WI38 (cell line): ENCODE results near the gene ZNF837.

Source experiments
- H3K4me3 ChIP-seq: 2 replicates; pipeline ENCODE4 v1.5.1; 2011; ENCODE audit warnings: low read depth, mild to moderate bottlenecking, control low read depth, low read length
- TF ChIP-seq, protein P1 (sequence below): IDR thresholded peaks from 2 replicates; pipeline ENCODE4 v1.5.1; 2012; ENCODE audit warnings: low read depth, mild to moderate bottlenecking, control low read depth, low read length

The ZNF837 gene

GRCh38 chr19:58350871-58351557 lies 29.8 kb downstream of the ZNF837 start:
- no peak overlapping the region for H3K4me3 ChIP-seq
- TF ChIP-seq, protein P1, sequence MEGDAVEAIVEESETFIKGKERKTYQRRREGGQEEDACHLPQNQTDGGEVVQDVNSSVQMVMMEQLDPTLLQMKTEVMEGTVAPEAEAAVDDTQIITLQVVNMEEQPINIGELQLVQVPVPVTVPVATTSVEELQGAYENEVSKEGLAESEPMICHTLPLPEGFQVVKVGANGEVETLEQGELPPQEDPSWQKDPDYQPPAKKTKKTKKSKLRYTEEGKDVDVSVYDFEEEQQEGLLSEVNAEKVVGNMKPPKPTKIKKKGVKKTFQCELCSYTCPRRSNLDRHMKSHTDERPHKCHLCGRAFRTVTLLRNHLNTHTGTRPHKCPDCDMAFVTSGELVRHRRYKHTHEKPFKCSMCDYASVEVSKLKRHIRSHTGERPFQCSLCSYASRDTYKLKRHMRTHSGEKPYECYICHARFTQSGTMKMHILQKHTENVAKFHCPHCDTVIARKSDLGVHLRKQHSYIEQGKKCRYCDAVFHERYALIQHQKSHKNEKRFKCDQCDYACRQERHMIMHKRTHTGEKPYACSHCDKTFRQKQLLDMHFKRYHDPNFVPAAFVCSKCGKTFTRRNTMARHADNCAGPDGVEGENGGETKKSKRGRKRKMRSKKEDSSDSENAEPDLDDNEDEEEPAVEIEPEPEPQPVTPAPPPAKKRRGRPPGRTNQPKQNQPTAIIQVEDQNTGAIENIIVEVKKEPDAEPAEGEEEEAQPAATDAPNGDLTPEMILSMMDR: no peak

DNA sequence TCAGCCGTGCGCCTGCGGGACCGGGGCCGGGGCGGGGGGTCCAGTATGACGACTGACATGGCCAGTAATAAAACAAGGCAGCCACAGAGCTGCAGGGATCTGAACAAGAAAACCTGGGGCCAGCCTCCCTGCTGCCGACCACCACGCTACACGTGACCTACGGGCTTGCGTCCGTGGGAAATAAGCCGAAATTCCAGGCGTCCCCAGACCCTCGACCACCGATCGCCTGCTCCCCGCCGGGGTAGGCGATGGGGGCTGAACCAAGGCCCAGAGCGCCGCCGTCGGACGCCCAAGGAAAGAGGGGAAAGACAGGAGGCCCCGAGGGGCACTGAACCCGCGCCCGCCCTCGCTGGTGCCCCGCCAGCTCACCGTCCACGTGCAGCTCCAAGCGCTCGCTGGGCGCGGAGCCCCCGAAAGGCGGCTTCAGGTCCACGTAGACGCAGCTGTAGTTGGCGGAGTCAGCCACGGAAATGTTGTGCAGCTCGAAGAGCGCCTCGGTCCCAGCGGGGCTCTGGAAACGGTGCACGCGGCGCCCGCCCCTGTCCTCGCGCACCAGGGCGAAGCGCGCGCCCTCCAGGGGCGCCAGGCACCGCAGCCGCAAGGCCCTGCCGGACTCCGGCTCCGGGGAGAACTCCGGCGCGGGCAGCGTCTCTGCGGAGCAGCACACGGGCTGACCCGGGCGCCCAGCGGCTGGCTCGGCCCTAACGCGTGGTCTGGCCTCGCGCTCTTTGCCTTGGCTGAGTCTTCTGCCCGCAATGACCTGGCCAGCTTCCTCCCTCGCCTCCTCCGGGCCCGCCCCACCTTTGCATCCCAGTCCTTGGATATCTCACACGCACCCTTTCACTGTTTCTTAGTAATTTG lies 30.6 kb downstream of the ZNF837 start:
- TF ChIP-seq, protein P1: no peak
- no peak overlapping the region for H3K4me3 ChIP-seq

GRCh38 chr19:58349590-58349989 lies 31.2 kb downstream of the ZNF837 start:
- H3K4me3 ChIP-seq: no peak overlapping the region

DNA sequence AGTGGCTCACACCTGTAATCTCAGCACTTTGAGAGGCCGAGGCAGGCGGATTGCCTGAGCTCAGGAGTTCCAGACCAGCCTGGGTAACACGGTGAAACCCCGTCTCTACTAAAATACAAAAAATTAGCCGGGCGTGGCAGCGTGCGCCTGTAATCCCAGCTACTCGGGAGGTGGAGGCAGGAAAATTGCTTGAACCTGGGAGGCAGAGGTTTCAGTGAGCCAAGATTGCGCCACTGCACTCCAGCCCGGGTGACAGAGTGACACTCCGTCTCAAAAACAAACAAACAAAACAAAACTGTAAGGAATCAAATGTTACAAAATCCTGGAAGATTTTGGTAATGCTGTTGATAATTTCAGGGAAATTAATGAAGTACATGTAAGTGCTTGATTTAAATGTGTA lies 32.8 kb downstream of the ZNF837 start:
- H3K4me3 ChIP-seq: peak overlapping the region; percentile 87

More at GRCh38 chr19:58349590-58349989, 31.2 kb downstream of the ZNF837 start:
- TF ChIP-seq, protein P1: no peak

- TF ChIP-seq, protein P1: no peak
- peak overlapping the region; percentile 87 for H3K4me3 ChIP-seq
Measured at GRCh38 chr19:58346961-58347929, 33.6 kb downstream of the ZNF837 start.

DNA sequence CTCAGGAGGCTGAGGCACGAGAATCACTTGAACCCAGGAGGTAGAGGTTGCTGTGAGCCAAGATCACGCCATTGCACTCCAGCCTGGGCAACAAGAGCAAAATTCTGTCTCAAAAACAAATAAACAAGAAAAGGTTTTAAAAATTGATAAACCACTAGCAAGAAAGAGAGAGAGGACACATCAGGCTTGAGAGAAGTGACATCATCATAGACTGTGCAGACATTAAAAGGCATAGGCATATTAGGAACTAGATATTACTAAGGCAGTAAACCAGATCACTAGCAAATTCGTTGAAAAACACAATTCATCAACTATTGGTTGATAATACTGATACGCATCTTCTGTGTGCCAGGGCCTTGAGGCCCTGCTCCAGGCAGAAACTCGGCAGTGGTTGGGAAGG lies 35.3 kb downstream of the ZNF837 start:
- no peak overlapping the region for H3K4me3 ChIP-seq
- TF ChIP-seq, protein P1: no peak

GRCh38 chr19:58338825-58339558 lies 41.8 kb downstream of the ZNF837 start:
- H3K4me3 ChIP-seq: no peak overlapping the region
- TF ChIP-seq, protein P1: no peak
